SK-N-SH treated with all-trans-retinoic acid at 6 μM for 48 hours (cell line): ENCODE results near the gene GALR1.

Experiments
- ARNTL ChIP-seq: fragments of 450-650 bp; formaldehyde crosslinking; IDR thresholded peaks from 2 replicates; pipeline ENCODE4 v1.5.0; 2020; ENCODE audit warnings: low read depth, mild to moderate bottlenecking, moderate library complexity, borderline replicate concordance
- BACH2 ChIP-seq: fragments of 250-450 bp; sonication (Bioruptor Pico); IDR thresholded peaks from 2 replicates; pipeline ENCODE4 v1.9.0; 2021; ENCODE audit warnings: mild to moderate bottlenecking, borderline replicate concordance
- GLIS3 ChIP-seq: fragments of 250-450 bp; sonication (Bioruptor Pico); IDR thresholded peaks from 2 replicates; pipeline ENCODE4 v1.5.0; 2020; ENCODE audit warnings: mild to moderate bottlenecking, moderate library complexity
- OSR1 ChIP-seq: fragments of 250-450 bp; sonication (Bioruptor Pico); IDR thresholded peaks from 2 replicates; pipeline ENCODE4 v1.8.0; 2022; ENCODE audit warnings: moderate library complexity, mild to moderate bottlenecking, inconsistent platforms
- PATZ1 ChIP-seq: fragments of 250-450 bp; sonication (Bioruptor Pico); IDR thresholded peaks from 2 replicates; pipeline ENCODE4 v1.8.0; 2020; ENCODE audit warnings: mild to moderate bottlenecking, moderate library complexity, borderline replicate concordance
- POU6F1 ChIP-seq: fragments of 250-450 bp; sonication (Bioruptor Pico); IDR thresholded peaks from 2 replicates; pipeline ENCODE4 v1.8.0; 2021; ENCODE audit warnings: low read depth, mild to moderate bottlenecking, moderate library complexity, borderline replicate concordance
- RARB ChIP-seq: fragments of 250-450 bp; sonication (Bioruptor Pico); IDR thresholded peaks from 2 replicates; pipeline ENCODE4 v1.8.0; 2021; ENCODE audit warnings: mild to moderate bottlenecking, moderate library complexity
- TCF4 ChIP-seq: fragments of 250-450 bp; sonication (Bioruptor Pico); IDR thresholded peaks from 2 replicates; pipeline ENCODE4 v1.8.0; 2021; ENCODE audit warnings: mild to moderate bottlenecking, moderate library complexity, borderline replicate concordance
- ZFP3 ChIP-seq: fragments of 250-450 bp; sonication (Bioruptor Pico); IDR thresholded peaks from 2 replicates; pipeline ENCODE4 v1.5.0; 2020; ENCODE audit warnings: mild to moderate bottlenecking, moderate library complexity
- ZFP30 ChIP-seq: fragments of 450-650 bp; formaldehyde crosslinking; IDR thresholded peaks from 2 replicates; pipeline ENCODE4 v1.5.0; 2022; ENCODE audit warnings: mild to moderate bottlenecking, moderate library complexity
- ZNF70 ChIP-seq: fragments of 450-650 bp; formaldehyde crosslinking; IDR thresholded peaks from 2 replicates; pipeline ENCODE4 v1.5.0; 2020; ENCODE audit warnings: mild to moderate bottlenecking, moderate library complexity
- ZNF8 ChIP-seq: fragments of 450-650 bp; formaldehyde crosslinking; IDR thresholded peaks from 2 replicates; pipeline ENCODE4 v1.5.0; 2020; ENCODE audit warnings: mild to moderate bottlenecking, moderate library complexity

GRCh38 chr18:77208964-77209363, 40.7 kb upstream of the GALR1 start:
- no peak for TF ChIP-seq OSR1
- no peak for TF ChIP-seq BACH2
- TF ChIP-seq RARB (CRISPR knock-in tag) = no peak
- TF ChIP-seq PATZ1 (CRISPR knock-in tag) = no peak
- TF ChIP-seq ZNF70 (CRISPR knock-in tag) = no peak
- no peak for TF ChIP-seq ZFP30 (CRISPR knock-in tag)
- no peak for TF ChIP-seq ZFP3 (CRISPR knock-in tag)
- no peak for TF ChIP-seq TCF4 (CRISPR knock-in tag)
- no peak for TF ChIP-seq ARNTL (CRISPR knock-in tag)
- no peak for TF ChIP-seq GLIS3 (CRISPR knock-in tag)
- no peak for TF ChIP-seq ZNF8 (CRISPR knock-in tag)
- TF ChIP-seq POU6F1 (CRISPR knock-in tag) = no peak
